Type B pancreatic cell (in vitro differentiated cells): ENCODE data around the gene SRGAP1. TPM values are rescaled to one million over a fixed set of nuclear protein-coding genes. Genes with fewer than 3 reads are reported as not detected.

Experiments used
- DNase-seq: peaks from one replicate; pipeline ENCODE4 v3.0.0; 2021; ENCODE audit warnings: mixed read lengths; ENCODE audit not compliant: unreplicated experiment; ENCODE audit errors: extremely low spot score
- H3K27ac Mint-ChIP-seq: 2 replicates; pipeline ENCODE4 v1.8.0; 2021; ENCODE audit warnings: mild to moderate bottlenecking, mixed read lengths
- H3K27me3 Mint-ChIP-seq: 2 replicates; pipeline ENCODE4 v1.8.0; 2021; ENCODE audit warnings: mixed read lengths
- H3K36me3 Mint-ChIP-seq: 2 replicates; pipeline ENCODE4 v1.8.0; 2021; ENCODE audit warnings: mixed read lengths
- H3K4me1 Mint-ChIP-seq: one replicate; pipeline ENCODE4 v1.8.0; 2021; ENCODE audit warnings: mixed read lengths; ENCODE audit not compliant: unreplicated experiment
- H3K4me3 Mint-ChIP-seq: 2 replicates; pipeline ENCODE4 v1.8.0; 2021; ENCODE audit warnings: mild to moderate bottlenecking, mixed read lengths
- H3K9me3 Mint-ChIP-seq: 2 replicates; pipeline ENCODE4 v1.8.0; 2021; ENCODE audit warnings: mixed read lengths
- CTCF ChIP-seq: fragments of 200-600 bp; sonication (generic); conservative IDR thresholded peaks from 2 replicates; pipeline ENCODE4 v1.5.0; 2021; ENCODE audit warnings: antibody characterized with exemption, mild to moderate bottlenecking
- total RNA-seq: library from RNA; stranded (reverse); gene quantifications from 2 replicates; pipeline ENCODE4 v1.2.1, GENCODE V29; 2021; ENCODE audit warnings: low replicate concordance

SRGAP1 gene
- total RNA-seq, 1 donor from 2014 or later: 14.9 TPM

- Mint-ChIP-seq H3K27ac (peak overlapping the region; percentile 37), H3K4me1 (peaks cover 33% of the 10 kb centered on the region), H3K27me3 (no peaks in the 10 kb centered on the region), H3K4me3 (peak overlapping the region; percentile 1), H3K36me3 (peaks cover 20% of the 10 kb centered on the region), H3K9me3 (peaks cover 6% of the 10 kb centered on the region)
- DNase-seq: no peak
- no peak for TF ChIP-seq CTCF
Observed at GRCh38 chr12:64082866-64083268, 238.4 kb downstream of the SRGAP1 start.

GRCh38 chr12:64083285-64084210 lies 239.0 kb downstream of the SRGAP1 start:
- DNase-seq: no peak

GRCh38 chr12:64085154-64085553 lies 240.7 kb downstream of the SRGAP1 start:
- Mint-ChIP-seq H3K27ac (no peak overlapping the region), H3K4me3 (no peak overlapping the region), H3K36me3 (peaks cover 12% of the 10 kb centered on the region), H3K4me1 (peaks cover 50% of the 10 kb centered on the region), H3K9me3 (peaks cover 6% of the 10 kb centered on the region), H3K27me3 (no peaks in the 10 kb centered on the region)
- no peak for TF ChIP-seq CTCF
- DNase-seq: no peak

More at GRCh38 chr12:64083285-64084210, 239.0 kb downstream of the SRGAP1 start:
- peaks cover 40% of the 10 kb centered on the region for H3K4me1 Mint-ChIP-seq
- TF ChIP-seq CTCF: no peak
- peak overlapping the region; percentile 1 for H3K4me3 Mint-ChIP-seq
- H3K9me3 Mint-ChIP-seq: peaks cover 6% of the 10 kb centered on the region
- no peaks in the 10 kb centered on the region for H3K27me3 Mint-ChIP-seq
- peak overlapping the region; percentile 37 for H3K27ac Mint-ChIP-seq
- H3K36me3 Mint-ChIP-seq: peaks cover 16% of the 10 kb centered on the region

GRCh38 chr12:64085996-64086395 lies 241.5 kb downstream of the SRGAP1 start:
- H3K4me1 Mint-ChIP-seq: peaks cover 46% of the 10 kb centered on the region
- no peak overlapping the region for H3K27ac Mint-ChIP-seq
- H3K27me3 Mint-ChIP-seq: no peaks in the 10 kb centered on the region
- H3K36me3 Mint-ChIP-seq: peaks cover 5% of the 10 kb centered on the region
- DNase-seq: no peak
- no peak for TF ChIP-seq CTCF
- no peak overlapping the region for H3K4me3 Mint-ChIP-seq
- H3K9me3 Mint-ChIP-seq: no peaks in the 10 kb centered on the region

- no peak for DNase-seq
- peaks cover 48% of the 10 kb centered on the region for H3K4me1 Mint-ChIP-seq
- H3K27me3 Mint-ChIP-seq: no peaks in the 10 kb centered on the region
- H3K4me3 Mint-ChIP-seq: no peak overlapping the region
- no peak for TF ChIP-seq CTCF
- H3K36me3 Mint-ChIP-seq: peaks cover 5% of the 10 kb centered on the region
- H3K27ac Mint-ChIP-seq: no peak overlapping the region
- no peaks in the 10 kb centered on the region for H3K9me3 Mint-ChIP-seq
Observed at GRCh38 chr12:64086946-64087345, 242.4 kb downstream of the SRGAP1 start.
